ENCODE measurements around the gene TXNL4A.

GRCh38 chr18:79935098-79935480, 53.3 kb downstream of the TXNL4A start:
- TF ChIP-seq CEBPB (IDR thresholded peaks at IDR 0.05; ENCODE audit: low read depth) (no peak), CTCF (IDR thresholded peaks at IDR 0.05 in 2 of 3, conservative IDR thresholded peaks at IDR 0.05 in 1 of 3; ENCODE audit: borderline replicate concordance in 1 of 3, insufficient read depth in 1 of 3, low read depth in 2 of 3, low read length in 2 of 3) (no peak), JUND (IDR thresholded peaks at IDR 0.05) (no peak)
